GM23338 (cell line): Measurements from ENCODE around the gene BMP3. TPM values are rescaled to one million over a fixed set of nuclear protein-coding genes. Genes with fewer than 3 reads are reported as not detected.

Experiments used
- STAT1 ChIP-seq: IDR thresholded peaks from one replicate; pipeline ENCODE4 v1.6.1; 2016; ENCODE audit warnings: antibody characterized with exemption; ENCODE audit not compliant: unreplicated experiment
- ZNF114 ChIP-seq: fragments of 250-450 bp; sonication (Bioruptor Pico); IDR thresholded peaks from 2 replicates; pipeline ENCODE4 v1.5.0; 2020; ENCODE audit warnings: mild to moderate bottlenecking, moderate library complexity
- polyA plus RNA-seq: library from polyadenylated mRNA; unstranded; fragments of >200 nt; fragmentation: Nextera tagmentation; extraction: Ambion mirVana; gene quantifications from 2 replicates; pipeline ENCODE4 v1.2.1, GENCODE V29; 2016
- total RNA-seq: library from RNA; depleted of rRNA; stranded (reverse); fragments of >200 nt; shearing (Covaris generic); gene quantifications from 2 replicates; pipeline ENCODE4 v1.2.3, GENCODE V29; 2014
- TF ChIP-seq, protein P1 (sequence below): fragments of 250-450 bp; sonication (Bioruptor Pico); IDR thresholded peaks from 2 replicates; pipeline ENCODE4 v1.5.0; 2020; ENCODE audit warnings: mild to moderate bottlenecking, moderate library complexity
- TF ChIP-seq, protein P2 (sequence below): IDR thresholded peaks from one replicate; pipeline ENCODE4 v1.6.1; 2018; ENCODE audit warnings: antibody characterized with exemption; ENCODE audit not compliant: unreplicated experiment
- TF ChIP-seq, protein P3 (sequence below): IDR thresholded peaks from 2 replicates; pipeline ENCODE4 v1.6.1; 2016; ENCODE audit warnings: antibody characterized with exemption

The BMP3 gene
- total and polyA plus RNA-seq, 2 experiments from 2014 or later = 0.10 TPM; not detected in 1

DNA sequence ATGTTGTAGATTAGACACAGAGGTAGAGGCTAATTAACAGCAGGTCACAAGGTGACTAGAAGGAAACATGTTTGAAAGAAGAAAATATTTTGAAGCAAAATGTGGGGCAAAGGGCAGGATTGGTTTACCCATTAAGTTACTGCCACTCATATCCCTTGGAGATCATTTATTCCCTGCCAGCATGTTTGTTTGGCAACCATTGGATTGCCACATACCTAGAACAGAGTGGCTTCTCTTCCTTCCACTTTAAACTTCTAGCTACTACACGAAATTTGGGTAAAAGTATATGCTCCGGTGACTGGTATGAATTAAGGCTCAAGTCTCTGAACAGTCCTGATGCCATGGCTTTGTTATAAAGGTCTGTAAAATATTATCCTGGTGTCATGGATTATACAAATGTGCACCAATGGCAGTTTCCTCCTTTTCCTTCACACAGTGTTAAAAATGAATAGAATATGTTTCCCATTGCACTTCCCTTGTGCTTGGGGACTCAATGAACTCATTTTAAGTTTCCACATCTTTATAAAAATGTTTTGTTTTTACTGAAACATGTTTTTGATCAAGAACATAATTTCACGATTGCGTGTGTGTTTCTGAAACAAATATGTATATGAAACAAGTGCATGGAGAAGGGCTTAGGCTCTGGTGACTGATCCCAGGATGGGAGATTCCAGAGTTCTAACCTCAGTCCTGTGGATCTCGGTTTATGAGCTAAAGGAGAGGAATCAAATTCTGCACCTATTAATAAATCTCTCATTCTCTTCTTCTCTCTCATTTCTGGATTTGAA, 12.3 kb downstream of the BMP3 start (continued):
- TF ChIP-seq, protein P1, sequence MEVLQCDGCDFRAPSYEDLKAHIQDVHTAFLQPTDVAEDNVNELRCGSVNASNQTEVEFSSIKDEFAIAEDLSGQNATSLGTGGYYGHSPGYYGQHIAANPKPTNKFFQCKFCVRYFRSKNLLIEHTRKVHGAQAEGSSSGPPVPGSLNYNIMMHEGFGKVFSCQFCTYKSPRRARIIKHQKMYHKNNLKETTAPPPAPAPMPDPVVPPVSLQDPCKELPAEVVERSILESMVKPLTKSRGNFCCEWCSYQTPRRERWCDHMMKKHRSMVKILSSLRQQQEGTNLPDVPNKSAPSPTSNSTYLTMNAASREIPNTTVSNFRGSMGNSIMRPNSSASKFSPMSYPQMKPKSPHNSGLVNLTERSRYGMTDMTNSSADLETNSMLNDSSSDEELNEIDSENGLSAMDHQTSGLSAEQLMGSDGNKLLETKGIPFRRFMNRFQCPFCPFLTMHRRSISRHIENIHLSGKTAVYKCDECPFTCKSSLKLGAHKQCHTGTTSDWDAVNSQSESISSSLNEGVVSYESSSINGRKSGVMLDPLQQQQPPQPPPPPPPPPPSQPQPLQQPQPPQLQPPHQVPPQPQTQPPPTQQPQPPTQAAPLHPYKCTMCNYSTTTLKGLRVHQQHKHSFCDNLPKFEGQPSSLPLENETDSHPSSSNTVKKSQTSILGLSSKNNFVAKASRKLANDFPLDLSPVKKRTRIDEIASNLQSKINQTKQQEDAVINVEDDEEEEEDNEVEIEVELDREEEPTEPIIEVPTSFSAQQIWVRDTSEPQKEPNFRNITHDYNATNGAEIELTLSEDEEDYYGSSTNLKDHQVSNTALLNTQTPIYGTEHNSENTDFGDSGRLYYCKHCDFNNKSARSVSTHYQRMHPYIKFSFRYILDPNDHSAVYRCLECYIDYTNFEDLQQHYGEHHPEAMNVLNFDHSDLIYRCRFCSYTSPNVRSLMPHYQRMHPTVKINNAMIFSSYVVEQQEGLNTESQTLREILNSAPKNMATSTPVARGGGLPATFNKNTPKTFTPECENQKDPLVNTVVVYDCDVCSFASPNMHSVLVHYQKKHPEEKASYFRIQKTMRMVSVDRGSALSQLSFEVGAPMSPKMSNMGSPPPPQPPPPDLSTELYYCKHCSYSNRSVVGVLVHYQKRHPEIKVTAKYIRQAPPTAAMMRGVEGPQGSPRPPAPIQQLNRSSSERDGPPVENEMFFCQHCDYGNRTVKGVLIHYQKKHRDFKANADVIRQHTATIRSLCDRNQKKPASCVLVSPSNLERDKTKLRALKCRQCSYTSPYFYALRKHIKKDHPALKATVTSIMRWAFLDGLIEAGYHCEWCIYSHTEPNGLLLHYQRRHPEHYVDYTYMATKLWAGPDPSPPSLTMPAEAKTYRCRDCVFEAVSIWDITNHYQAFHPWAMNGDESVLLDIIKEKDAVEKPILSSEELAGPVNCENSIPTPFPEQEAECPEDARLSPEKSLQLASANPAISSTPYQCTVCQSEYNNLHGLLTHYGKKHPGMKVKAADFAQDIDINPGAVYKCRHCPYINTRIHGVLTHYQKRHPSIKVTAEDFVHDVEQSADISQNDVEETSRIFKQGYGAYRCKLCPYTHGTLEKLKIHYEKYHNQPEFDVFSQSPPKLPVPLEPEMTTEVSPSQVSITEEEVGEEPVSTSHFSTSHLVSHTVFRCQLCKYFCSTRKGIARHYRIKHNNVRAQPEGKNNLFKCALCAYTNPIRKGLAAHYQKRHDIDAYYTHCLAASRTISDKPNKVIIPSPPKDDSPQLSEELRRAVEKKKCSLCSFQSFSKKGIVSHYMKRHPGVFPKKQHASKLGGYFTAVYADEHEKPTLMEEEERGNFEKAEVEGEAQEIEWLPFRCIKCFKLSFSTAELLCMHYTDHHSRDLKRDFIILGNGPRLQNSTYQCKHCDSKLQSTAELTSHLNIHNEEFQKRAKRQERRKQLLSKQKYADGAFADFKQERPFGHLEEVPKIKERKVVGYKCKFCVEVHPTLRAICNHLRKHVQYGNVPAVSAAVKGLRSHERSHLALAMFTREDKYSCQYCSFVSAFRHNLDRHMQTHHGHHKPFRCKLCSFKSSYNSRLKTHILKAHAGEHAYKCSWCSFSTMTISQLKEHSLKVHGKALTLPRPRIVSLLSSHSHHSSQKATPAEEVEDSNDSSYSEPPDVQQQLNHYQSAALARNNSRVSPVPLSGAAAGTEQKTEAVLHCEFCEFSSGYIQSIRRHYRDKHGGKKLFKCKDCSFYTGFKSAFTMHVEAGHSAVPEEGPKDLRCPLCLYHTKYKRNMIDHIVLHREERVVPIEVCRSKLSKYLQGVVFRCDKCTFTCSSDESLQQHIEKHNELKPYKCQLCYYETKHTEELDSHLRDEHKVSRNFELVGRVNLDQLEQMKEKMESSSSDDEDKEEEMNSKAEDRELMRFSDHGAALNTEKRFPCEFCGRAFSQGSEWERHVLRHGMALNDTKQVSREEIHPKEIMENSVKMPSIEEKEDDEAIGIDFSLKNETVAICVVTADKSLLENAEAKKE (CRISPR knock-in tag) = no peak
- TF ChIP-seq STAT1 = no peak
- TF ChIP-seq, protein P2, sequence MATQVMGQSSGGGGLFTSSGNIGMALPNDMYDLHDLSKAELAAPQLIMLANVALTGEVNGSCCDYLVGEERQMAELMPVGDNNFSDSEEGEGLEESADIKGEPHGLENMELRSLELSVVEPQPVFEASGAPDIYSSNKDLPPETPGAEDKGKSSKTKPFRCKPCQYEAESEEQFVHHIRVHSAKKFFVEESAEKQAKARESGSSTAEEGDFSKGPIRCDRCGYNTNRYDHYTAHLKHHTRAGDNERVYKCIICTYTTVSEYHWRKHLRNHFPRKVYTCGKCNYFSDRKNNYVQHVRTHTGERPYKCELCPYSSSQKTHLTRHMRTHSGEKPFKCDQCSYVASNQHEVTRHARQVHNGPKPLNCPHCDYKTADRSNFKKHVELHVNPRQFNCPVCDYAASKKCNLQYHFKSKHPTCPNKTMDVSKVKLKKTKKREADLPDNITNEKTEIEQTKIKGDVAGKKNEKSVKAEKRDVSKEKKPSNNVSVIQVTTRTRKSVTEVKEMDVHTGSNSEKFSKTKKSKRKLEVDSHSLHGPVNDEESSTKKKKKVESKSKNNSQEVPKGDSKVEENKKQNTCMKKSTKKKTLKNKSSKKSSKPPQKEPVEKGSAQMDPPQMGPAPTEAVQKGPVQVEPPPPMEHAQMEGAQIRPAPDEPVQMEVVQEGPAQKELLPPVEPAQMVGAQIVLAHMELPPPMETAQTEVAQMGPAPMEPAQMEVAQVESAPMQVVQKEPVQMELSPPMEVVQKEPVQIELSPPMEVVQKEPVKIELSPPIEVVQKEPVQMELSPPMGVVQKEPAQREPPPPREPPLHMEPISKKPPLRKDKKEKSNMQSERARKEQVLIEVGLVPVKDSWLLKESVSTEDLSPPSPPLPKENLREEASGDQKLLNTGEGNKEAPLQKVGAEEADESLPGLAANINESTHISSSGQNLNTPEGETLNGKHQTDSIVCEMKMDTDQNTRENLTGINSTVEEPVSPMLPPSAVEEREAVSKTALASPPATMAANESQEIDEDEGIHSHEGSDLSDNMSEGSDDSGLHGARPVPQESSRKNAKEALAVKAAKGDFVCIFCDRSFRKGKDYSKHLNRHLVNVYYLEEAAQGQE = no peak
- no peak for TF ChIP-seq ZNF114 (CRISPR knock-in tag)
- TF ChIP-seq, protein P3, sequence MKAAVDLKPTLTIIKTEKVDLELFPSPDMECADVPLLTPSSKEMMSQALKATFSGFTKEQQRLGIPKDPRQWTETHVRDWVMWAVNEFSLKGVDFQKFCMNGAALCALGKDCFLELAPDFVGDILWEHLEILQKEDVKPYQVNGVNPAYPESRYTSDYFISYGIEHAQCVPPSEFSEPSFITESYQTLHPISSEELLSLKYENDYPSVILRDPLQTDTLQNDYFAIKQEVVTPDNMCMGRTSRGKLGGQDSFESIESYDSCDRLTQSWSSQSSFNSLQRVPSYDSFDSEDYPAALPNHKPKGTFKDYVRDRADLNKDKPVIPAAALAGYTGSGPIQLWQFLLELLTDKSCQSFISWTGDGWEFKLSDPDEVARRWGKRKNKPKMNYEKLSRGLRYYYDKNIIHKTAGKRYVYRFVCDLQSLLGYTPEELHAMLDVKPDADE = no peak
